Body of pancreas (tissue), 4 donors: Measurements from ENCODE around the gene MBD3.

ENCODE experiments used
- CTCF ChIP-seq, 7 experiments: fragments of 450-650 bp in 4 of 7; fragments of 200-600 bp in 3 of 7; sonication (generic) in 3 of 7; IDR thresholded peaks; one replicate each; pipeline ENCODE4 v1.5.1; 2016 to 2019; ENCODE audit warnings: antibody characterized with exemption in 7 of 7
- POLR2A ChIP-seq, 3 donors: fragments of 450-650 bp; IDR thresholded peaks; one replicate each; pipeline ENCODE4 v1.6.1; 2016; ENCODE audit warnings: antibody characterized with exemption in 3 of 3, mild to moderate bottlenecking in 2 of 3

DNA sequence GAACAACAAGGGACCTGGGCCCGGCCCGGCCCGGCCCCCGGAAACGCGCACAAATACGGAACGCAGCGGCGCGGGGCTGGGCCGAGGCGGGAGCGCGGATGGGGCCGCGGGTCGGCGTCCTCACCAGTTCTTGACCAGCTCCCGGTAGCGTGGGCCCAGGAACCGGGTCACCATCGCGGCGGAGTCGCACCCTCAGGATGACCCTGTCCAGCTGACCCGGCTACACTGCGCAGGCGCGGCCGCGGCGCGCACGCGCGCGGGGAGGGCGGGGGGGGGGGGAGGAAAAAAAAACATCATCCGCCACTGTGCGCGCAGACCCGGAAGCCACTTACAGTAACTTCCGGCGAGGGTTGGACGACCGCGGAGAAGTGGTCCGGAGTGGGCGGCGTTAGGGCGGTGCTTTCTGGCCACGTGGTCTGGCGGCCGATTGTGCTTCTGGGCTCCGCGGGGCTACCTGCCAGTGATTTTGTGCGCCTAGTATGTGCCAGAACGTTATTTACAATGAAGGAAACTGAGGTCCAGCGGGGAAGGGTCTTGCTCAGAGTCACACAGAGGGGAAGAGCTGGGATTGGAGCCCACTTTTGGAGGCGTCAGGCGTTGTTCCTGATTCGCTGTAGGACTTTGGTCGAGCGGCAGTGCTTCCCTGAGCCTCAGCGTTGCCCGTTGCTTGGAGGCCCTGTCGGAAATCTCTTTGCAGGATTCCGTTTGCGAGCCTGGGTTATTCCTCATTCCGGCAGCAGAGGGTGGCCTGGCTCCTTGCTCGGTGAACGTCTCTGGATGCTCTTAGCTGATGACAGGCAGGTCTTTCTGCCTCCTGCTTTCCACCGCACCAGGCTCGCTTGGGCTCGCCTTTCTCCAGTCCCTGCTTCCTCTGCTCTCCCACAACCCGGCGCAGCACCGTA is 12.8 kb upstream of the MBD3 start, which contains the start of gene UQCR11:
- peak in 6 of 7 experiments; percentile 14 to 82 (median 63) for TF ChIP-seq CTCF (IDR thresholded peaks at IDR 0.05)
- TF ChIP-seq POLR2A (IDR thresholded peaks at IDR 0.05): peak in 2 of 3 donors; percentile 50 to 52
